IMR-90 (cell line): ENCODE results near the gene ZZZ3. TPM values are rescaled to one million over a fixed set of nuclear protein-coding genes. Genes with fewer than 3 reads are reported as not detected.

ENCODE experiments used
- ATAC-seq: fragments of 200-7000 bp; cut with Tn5 transposase; 2 replicates; pipeline ENCODE4 v1.9.1; 2020; ENCODE audit warnings: low read depth, mild to moderate bottlenecking, moderate library complexity
- BruUV-seq: library from RNA; stranded (reverse); fragments of 400-500 nt; replicated peaks from 2 replicates; lab custom pipeline; 2021; lab: Mats Ljungman, UMichigan
- CTCF ChIA-PET: fragments of 300-600 bp; formaldehyde crosslinking; extraction: SDS; loops from one replicate; lab custom pipeline; 2021; ENCODE audit warnings: antibody characterized with exemption; lab: Yijun Ruan, JAX
- POLR2A ChIA-PET: fragments of 300-600 bp; sonication (Branson Sonifier 250); formaldehyde crosslinking; loops from one replicate; lab custom pipeline; 2022; ENCODE audit warnings: antibody characterized with exemption; ENCODE audit not compliant: unreplicated experiment; lab: Charles Lee
- DNase-seq: peaks from one replicate; pipeline ENCODE4 v3.0.0; 2013
- H2AFZ ChIP-seq: replicated peaks from 2 replicates; pipeline ENCODE3; 2013; ENCODE audit warnings: low read length, mild to moderate bottlenecking; ENCODE audit not compliant: poor library complexity
- H2AK5ac ChIP-seq: 2 replicates; pipeline ENCODE4 v1.6.1; 2013; ENCODE audit warnings: low read depth, low read length, inconsistent platforms
- H2AK9ac ChIP-seq: replicated peaks from 2 replicates; pipeline ENCODE3; 2013; ENCODE audit warnings: mild to moderate bottlenecking, low read depth, low read length, moderate library complexity; ENCODE audit not compliant: poor library complexity
- H2BK120ac ChIP-seq: 2 replicates; pipeline ENCODE4 v1.6.1; 2013; ENCODE audit warnings: low read depth, low read length, inconsistent platforms
- H2BK15ac ChIP-seq: 3 replicates; pipeline ENCODE4 v1.6.1; 2013; ENCODE audit warnings: low read depth, low read length, inconsistent platforms
- H2BK20ac ChIP-seq: 2 replicates; pipeline ENCODE4 v1.6.1; 2013; ENCODE audit warnings: low read depth, mild to moderate bottlenecking, inconsistent platforms, low read length, moderate library complexity
- H2BK5ac ChIP-seq: 2 replicates; pipeline ENCODE4 v1.6.1; 2013; ENCODE audit warnings: mild to moderate bottlenecking, low read depth, low read length, inconsistent platforms; ENCODE audit not compliant: poor library complexity, severe bottlenecking
- H3K14ac ChIP-seq: replicated peaks from 2 replicates; pipeline ENCODE4 v1.6.1; 2013; ENCODE audit warnings: low read depth, low read length, inconsistent platforms
- H3K18ac ChIP-seq: 2 replicates; pipeline ENCODE4 v1.6.1; 2013; ENCODE audit warnings: low read depth, low read length, control low read depth
- H3K23ac ChIP-seq: 2 replicates; pipeline ENCODE4 v1.6.1; 2013; ENCODE audit warnings: low read depth, low read length, inconsistent platforms
- H3K27ac ChIP-seq: 2 replicates; pipeline ENCODE4 v1.5.1; 2013; ENCODE audit warnings: mild to moderate bottlenecking, control low read depth, low read length; ENCODE audit not compliant: insufficient read depth
- H3K27me3 ChIP-seq: 2 replicates; pipeline ENCODE4 v1.6.1; 2013; ENCODE audit warnings: low read length; ENCODE audit not compliant: control insufficient read depth, insufficient read depth
- H3K36me3 ChIP-seq: 2 replicates; pipeline ENCODE4 v1.6.1; 2013; ENCODE audit warnings: low read length, mixed read lengths; ENCODE audit not compliant: control insufficient read depth, insufficient read depth
- H3K4ac ChIP-seq: 2 replicates; pipeline ENCODE4 v1.6.1; 2013; ENCODE audit warnings: low read depth, low read length, inconsistent platforms
- H3K4me1 ChIP-seq: 2 replicates; pipeline ENCODE4 v1.6.1; 2013; ENCODE audit warnings: low read length, mixed read lengths; ENCODE audit not compliant: control insufficient read depth, insufficient read depth
- H3K4me2 ChIP-seq: 2 replicates; pipeline ENCODE4 v1.6.1; 2013; ENCODE audit warnings: low read depth, mild to moderate bottlenecking, control low read depth, low read length, moderate library complexity
- H3K4me3 ChIP-seq: 2 replicates; pipeline ENCODE4 v1.5.1; 2013; ENCODE audit warnings: low read depth, mild to moderate bottlenecking, control low read depth, low read length, moderate library complexity; ENCODE audit not compliant: insufficient read depth
- H3K56ac ChIP-seq: 2 replicates; pipeline ENCODE4 v1.6.1; 2013; ENCODE audit warnings: low read length, inconsistent platforms; ENCODE audit not compliant: insufficient read depth; ENCODE audit errors: extremely low read depth
- H3K79me1 ChIP-seq, 2 experiments: 2 replicates each; pipeline ENCODE4 v1.6.1; 2013; ENCODE audit warnings: low read length in 2 of 2, inconsistent platforms in 1 of 2, low read depth in 1 of 2
- H3K9ac ChIP-seq: 2 replicates; pipeline ENCODE4 v1.6.1; 2013; ENCODE audit warnings: low read depth, low read length, control low read depth
- H3K9me1 ChIP-seq: 2 replicates; pipeline ENCODE4 v1.6.1; 2013; ENCODE audit warnings: low read length, inconsistent platforms; ENCODE audit not compliant: insufficient read depth
- H3K9me3 ChIP-seq: 2 replicates; pipeline ENCODE4 v1.6.1; 2013; ENCODE audit warnings: low read length; ENCODE audit not compliant: control insufficient read depth, insufficient read depth
- H4K20me1 ChIP-seq: 2 replicates; pipeline ENCODE4 v1.6.1; 2013; ENCODE audit warnings: low read length, inconsistent platforms; ENCODE audit not compliant: insufficient read depth
- H4K5ac ChIP-seq: 2 replicates; pipeline ENCODE4 v1.6.1; 2013; ENCODE audit warnings: mild to moderate bottlenecking, low read depth, low read length, control low read depth
- H4K8ac ChIP-seq, 2 experiments: 2 replicates each; pipeline ENCODE4 v1.6.1; 2013; ENCODE audit warnings: low read depth in 2 of 2, low read length in 2 of 2, control low read depth in 1 of 2, inconsistent platforms in 1 of 2
- H4K91ac ChIP-seq: 2 replicates; pipeline ENCODE4 v1.6.1; 2013; ENCODE audit warnings: low read depth, low read length, inconsistent platforms; ENCODE audit not compliant: insufficient read depth
- BHLHE40 ChIP-seq: fragments of 150-350 bp; IDR thresholded peaks from 2 replicates; pipeline ENCODE4 v1.6.1; 2016; ENCODE audit warnings: mild to moderate bottlenecking, low read depth, low read length
- CEBPB ChIP-seq: IDR thresholded peaks from 2 replicates; pipeline ENCODE4 v1.6.1; 2012; ENCODE audit warnings: low read depth, low read length, improper control_type of control experiment
- CHD1 ChIP-seq: IDR thresholded peaks from 2 replicates; pipeline ENCODE4 v1.6.1; 2012; ENCODE audit warnings: low read depth, low read length, improper control_type of control experiment
- ELK1 ChIP-seq: fragments of 150-350 bp; IDR thresholded peaks from 2 replicates; pipeline ENCODE4 v1.6.1; 2016; ENCODE audit warnings: low read depth, mild to moderate bottlenecking, low read length, moderate library complexity, borderline replicate concordance
- FOS ChIP-seq: fragments of 150-350 bp; IDR thresholded peaks from 2 replicates; pipeline ENCODE4 v1.6.1; 2016; ENCODE audit warnings: low read depth, low read length
- MAFK ChIP-seq: IDR thresholded peaks from 2 replicates; pipeline ENCODE4 v1.6.1; 2012; ENCODE audit warnings: low read depth, low read length, improper control_type of control experiment
- MAZ ChIP-seq: IDR thresholded peaks from 2 replicates; pipeline ENCODE4 v1.6.1; 2012; ENCODE audit warnings: low read depth, mild to moderate bottlenecking, low read length, improper control_type of control experiment, moderate library complexity, borderline replicate concordance
- MXI1 ChIP-seq: IDR thresholded peaks from 2 replicates; pipeline ENCODE4 v1.6.1; 2012; ENCODE audit warnings: low read depth, mild to moderate bottlenecking, low read length, moderate library complexity, borderline replicate concordance
- NFE2L2 ChIP-seq: fragments of 150-350 bp; IDR thresholded peaks from 2 replicates; pipeline ENCODE4 v1.6.1; 2016; ENCODE audit warnings: low read depth, mild to moderate bottlenecking, low read length
- POLR2A ChIP-seq: IDR thresholded peaks from 2 replicates; pipeline ENCODE4 v1.6.1; 2012; ENCODE audit warnings: mild to moderate bottlenecking, low read depth, low read length
- RCOR1 ChIP-seq: IDR thresholded peaks from 2 replicates; pipeline ENCODE4 v1.6.1; 2012; ENCODE audit warnings: mild to moderate bottlenecking, low read length, improper control_type of control experiment; ENCODE audit not compliant: insufficient replicate concordance
- RFX5 ChIP-seq: IDR thresholded peaks from 2 replicates; pipeline ENCODE4 v1.8.0; 2012; ENCODE audit warnings: low read depth, mild to moderate bottlenecking, low read length, moderate library complexity
- SMC3 ChIP-seq: fragments of 150-350 bp; IDR thresholded peaks from 2 replicates; pipeline ENCODE4 v1.6.1; 2016; ENCODE audit warnings: low read depth, mild to moderate bottlenecking, antibody characterized with exemption, low read length, moderate library complexity
- USF2 ChIP-seq: fragments of 150-350 bp; IDR thresholded peaks from 2 replicates; pipeline ENCODE4 v1.6.1; 2017; ENCODE audit warnings: mild to moderate bottlenecking, antibody characterized with exemption, low read length, low read depth
- WGBS, 2 experiments: methylation state at CpG; one replicate each; pipeline versions ENCODE4 v1.1.5 to v1.1.7; 2013; ENCODE audit warnings: missing lambda C conversion rate in 2 of 2; ENCODE audit not compliant: insufficient read length in 1 of 2; ENCODE audit errors: extremely low coverage in 2 of 2; 5-methylcytosine and 5-hydroxymethylcytosine counted together
- dilution Hi-C: fragments of 300-500 bp; cut with HindIII; formaldehyde crosslinking; loops from one replicate; pipeline ENCODE4 v1.14.3; 2018; ENCODE audit warnings: low sequenced_read_pairs; ENCODE audit not compliant: unreplicated experiment
- in situ Hi-C: fragments of 300-500 bp; cut with MboI; formaldehyde crosslinking; loops from 3 replicates; pipeline ENCODE4 v1.14.3; 2019; ENCODE audit warnings: low sequenced_read_pairs, inconsistent platforms, mixed read lengths
- intact Hi-C: fragments of 100-400 bp; cut with micrococcal nuclease; formaldehyde crosslinking; loops from 2 replicates; pipeline ENCODE4 v1.10.0; 2022
- polyA plus RNA-seq, 3 experiments: library from polyadenylated mRNA; depleted of rRNA; stranded (reverse); fragments of >200 nt; gene quantifications; 2 replicates each; pipeline ENCODE4 v1.2.3, GENCODE V29; 2012; ENCODE audit warnings: low replicate concordance in 1 of 3
- total RNA-seq: library from RNA; depleted of rRNA; stranded (reverse); fragments of >200 nt; gene quantifications from 2 replicates; pipeline ENCODE4 v1.2.3, GENCODE V29; 2012

Gene ZZZ3
- total and polyA plus RNA-seq, 2 of the 4 experiments (the other 2 are of a cell fraction): 14.2 to 66.3 TPM

- POLR2A ChIA-PET: no interaction called here
These were observed 15.0 kb upstream of the ZZZ3 start for GRCh38 chr1:77697441-77697840.

More at GRCh38 chr1:77697441-77697840, 15.0 kb upstream of the ZZZ3 start:
- Histone ChIP-seq H3K79me1 (peaks cover 0 to 3% of the 10 kb centered on the region in 2 experiments; a peak in 2 of 4 replicates), H3K4me3 (no peak overlapping the region), H2AK5ac (no peak overlapping the region), H3K4me1 (no peaks in the 10 kb centered on the region), H2BK20ac (no peak overlapping the region), H3K27ac (no peak overlapping the region), H3K14ac (no peak overlapping the region), H2BK15ac (no peak overlapping the region), H3K4me2 (no peak overlapping the region), H3K18ac (no peak overlapping the region), H3K56ac (no peak overlapping the region), H4K20me1 (no peaks in the 10 kb centered on the region), H2AFZ (no peak overlapping the region), H4K5ac (no peak overlapping the region), H2BK120ac (no peak overlapping the region), H3K27me3 (no peaks in the 10 kb centered on the region), H3K4ac (no peak overlapping the region), H2BK5ac (no peak overlapping the region), H2AK9ac (no peak overlapping the region), H3K23ac (no peak overlapping the region), H4K91ac (no peak overlapping the region), H3K36me3 (peaks cover 23% of the 10 kb centered on the region), H3K9me1 (no peaks in the 10 kb centered on the region), H3K9me3 (no peaks in the 10 kb centered on the region), H3K9ac (no peak overlapping the region), H4K8ac (no peak overlapping the region)
- no TSS peak for BruUV-seq
- intact Hi-C loops (no loop called here), dilution Hi-C loops (no loop called here), in situ Hi-C loops (no loop called here)
- CTCF ChIA-PET: no interaction called here
- no peak for DNase-seq
- TF ChIP-seq CEBPB: no peak
- TF ChIP-seq RCOR1: no peak
- no peak for TF ChIP-seq MAFK
- no peak for TF ChIP-seq USF2
- TF ChIP-seq NFE2L2: no peak
- no peak for TF ChIP-seq SMC3
- TF ChIP-seq CHD1: no peak
- no peak for TF ChIP-seq MXI1
- no peak for TF ChIP-seq BHLHE40
- TF ChIP-seq RFX5: no peak
- no peak for TF ChIP-seq POLR2A
- no peak for TF ChIP-seq FOS
- no peak for TF ChIP-seq ELK1
- no peak for TF ChIP-seq MAZ
- no CpG with 5 or more reads among the region's 3 CpGs for WGBS, 2 experiments
- ATAC-seq: no peak
